Lower leg skin (tissue), 4 donors: Measurements from ENCODE around the gene KREMEN1. TPM values are rescaled to one million over a fixed set of nuclear protein-coding genes. Genes with fewer than 3 reads are reported as not detected.

Experiments
- DNase-seq, 2 donors: peaks; one replicate each; pipeline ENCODE4 v3.0.0-alpha.2; 2019; ENCODE audit warnings: low spot score in 2 of 2
- H3K4me3 ChIP-seq: fragments of 200-600 bp; sonication (generic); 2 replicates; pipeline ENCODE4 v1.5.1; 2017; ENCODE audit warnings: mild to moderate bottlenecking, low read depth; ENCODE audit not compliant: poor library complexity, severe bottlenecking
- POLR2A ChIP-seq, 2 donors: fragments of 450-650 bp; IDR thresholded peaks; one replicate each; pipeline ENCODE4 v1.6.1; 2016 to 2017; ENCODE audit warnings: antibody characterized with exemption in 2 of 2, mild to moderate bottlenecking in 1 of 2, moderate library complexity in 1 of 2
- WGBS, 2 donors: methylation state at CpG; one replicate each; pipeline ENCODE4 v1.1.5; 2018; 5-methylcytosine and 5-hydroxymethylcytosine counted together
- intact Hi-C: fragments of 100-400 bp; cut with DNase I; formaldehyde crosslinking; loops from one replicate; pipeline ENCODE4 v1.15.0; 2023; ENCODE audit warnings: low total_unique reads
- total RNA-seq, 4 donors: library from RNA; depleted of rRNA; stranded (reverse); fragments of >200 nt; gene quantifications; one replicate each; pipeline ENCODE4 v1.1.0, GENCODE V29; 2016
- TF ChIP-seq, protein P1 (sequence below), 3 donors: fragments of 450-650 bp; IDR thresholded peaks; one replicate each; pipeline ENCODE4 v1.5.1; 2016; ENCODE audit warnings: antibody characterized with exemption in 3 of 3, mild to moderate bottlenecking in 3 of 3, moderate library complexity in 2 of 3

The KREMEN1 gene
- total RNA-seq, 4 donors from 2014 or later, result 28.8 to 52.0 (median 48.0) TPM

DNA sequence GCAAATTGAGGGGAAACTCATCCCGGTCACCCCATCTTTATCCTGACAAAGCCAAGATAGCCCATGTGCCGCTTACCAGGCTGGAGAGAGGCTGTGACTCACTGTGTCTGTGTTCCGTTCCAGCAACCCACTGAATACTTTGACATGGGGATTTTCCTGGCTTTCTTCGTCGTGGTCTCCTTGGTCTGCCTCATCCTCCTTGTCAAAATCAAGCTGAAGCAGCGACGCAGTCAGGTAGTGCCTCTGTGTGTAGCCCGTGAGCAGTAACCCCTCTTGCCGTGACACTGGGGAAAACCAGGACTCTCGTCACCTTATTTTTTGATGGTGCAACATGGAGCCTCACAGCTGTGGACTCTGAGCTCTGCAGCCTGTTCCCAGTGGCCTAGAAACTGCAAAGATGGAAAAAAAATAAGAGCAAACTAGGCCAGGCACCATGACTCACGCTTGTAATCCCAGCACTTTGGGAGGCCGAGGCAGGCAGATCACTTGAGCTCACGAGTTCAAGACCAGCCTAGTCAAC is 28.1 kb upstream of the KREMEN1 start:
- 69 to 76% methylated on average over 13 of the region's 13 CpGs for WGBS, 2 donors

GRCh38 chr22:29048822-29049654 is 23.8 kb upstream of the KREMEN1 start:
- TF ChIP-seq POLR2A (IDR thresholded peaks at IDR 0.05), result no peak
- TF ChIP-seq, protein P1, sequence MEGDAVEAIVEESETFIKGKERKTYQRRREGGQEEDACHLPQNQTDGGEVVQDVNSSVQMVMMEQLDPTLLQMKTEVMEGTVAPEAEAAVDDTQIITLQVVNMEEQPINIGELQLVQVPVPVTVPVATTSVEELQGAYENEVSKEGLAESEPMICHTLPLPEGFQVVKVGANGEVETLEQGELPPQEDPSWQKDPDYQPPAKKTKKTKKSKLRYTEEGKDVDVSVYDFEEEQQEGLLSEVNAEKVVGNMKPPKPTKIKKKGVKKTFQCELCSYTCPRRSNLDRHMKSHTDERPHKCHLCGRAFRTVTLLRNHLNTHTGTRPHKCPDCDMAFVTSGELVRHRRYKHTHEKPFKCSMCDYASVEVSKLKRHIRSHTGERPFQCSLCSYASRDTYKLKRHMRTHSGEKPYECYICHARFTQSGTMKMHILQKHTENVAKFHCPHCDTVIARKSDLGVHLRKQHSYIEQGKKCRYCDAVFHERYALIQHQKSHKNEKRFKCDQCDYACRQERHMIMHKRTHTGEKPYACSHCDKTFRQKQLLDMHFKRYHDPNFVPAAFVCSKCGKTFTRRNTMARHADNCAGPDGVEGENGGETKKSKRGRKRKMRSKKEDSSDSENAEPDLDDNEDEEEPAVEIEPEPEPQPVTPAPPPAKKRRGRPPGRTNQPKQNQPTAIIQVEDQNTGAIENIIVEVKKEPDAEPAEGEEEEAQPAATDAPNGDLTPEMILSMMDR (IDR thresholded peaks at IDR 0.05), result no peak
- 94 to 95% methylated on average over 30 of the region's 31 CpGs for WGBS, 2 donors
- H3K4me3 ChIP-seq, result no peak overlapping the region
- DNase-seq, result no peak
- intact Hi-C loops, result no loop called here

More for the DNA sequence above, 28.1 kb upstream of the KREMEN1 start:
- intact Hi-C loops, result no loop called here
- H3K4me3 ChIP-seq, result no peak overlapping the region
- no peak for TF ChIP-seq POLR2A (IDR thresholded peaks at IDR 0.05)
- TF ChIP-seq, protein P1 (IDR thresholded peaks at IDR 0.05), result no peak
- DNase-seq, result no peak

GRCh38 chr22:29049655-29050263 is 23.1 kb upstream of the KREMEN1 start:
- TF ChIP-seq, protein P1 (IDR thresholded peaks at IDR 0.05), result no peak
- TF ChIP-seq POLR2A (IDR thresholded peaks at IDR 0.05), result no peak
- WGBS, 2 donors, result 67 to 78% methylated on average over 11 to 31 of the region's 38 CpGs
- no peak for DNase-seq
- no peak overlapping the region for H3K4me3 ChIP-seq
- intact Hi-C loops, result no loop called here

GRCh38 chr22:29050457-29050856 is 22.4 kb upstream of the KREMEN1 start:
- no peak for DNase-seq
- intact Hi-C loops, result no loop called here
- TF ChIP-seq, protein P1 (IDR thresholded peaks at IDR 0.05), result no peak
- TF ChIP-seq POLR2A (IDR thresholded peaks at IDR 0.05), result no peak
- 86 to 89% methylated on average over 20 to 22 of the region's 24 CpGs for WGBS, 2 donors
- H3K4me3 ChIP-seq, result no peak overlapping the region

DNA sequence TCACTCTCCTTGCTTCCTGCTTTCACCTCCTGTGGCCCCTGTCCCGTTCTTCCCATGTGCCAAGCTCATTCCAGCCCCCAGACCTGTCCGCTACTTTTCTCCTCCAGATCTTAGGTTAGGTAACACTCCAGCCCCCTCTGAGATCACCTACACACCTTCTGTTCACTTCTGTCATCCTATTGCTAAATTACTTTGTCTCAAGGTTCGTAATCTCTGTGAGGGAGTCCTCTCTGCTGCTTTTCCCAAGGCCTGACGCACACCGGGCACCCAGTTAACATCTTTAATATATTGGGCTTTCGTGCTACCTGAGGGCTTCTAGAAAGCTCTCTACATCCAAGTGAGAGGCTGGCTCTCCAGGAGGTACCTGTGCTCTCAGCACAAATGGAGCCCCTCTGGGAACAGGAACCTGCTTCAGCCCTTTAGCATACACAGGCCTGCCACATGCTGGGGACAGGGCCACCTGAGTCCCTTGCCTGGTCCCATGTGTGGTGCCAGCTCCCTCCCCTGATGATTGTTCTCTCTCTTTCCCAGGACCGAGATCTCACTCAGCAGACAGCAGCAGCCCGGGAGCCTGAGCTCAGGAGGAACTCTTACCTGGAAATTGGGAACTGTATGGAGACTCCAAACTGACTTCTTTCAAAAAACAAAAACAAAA is 19.7 kb upstream of the KREMEN1 start:
- WGBS, 2 donors, result 96 to 97% methylated on average over 8 of the region's 8 CpGs
- TF ChIP-seq POLR2A (IDR thresholded peaks at IDR 0.05), result no peak
- TF ChIP-seq, protein P1 (IDR thresholded peaks at IDR 0.05), result no peak
- H3K4me3 ChIP-seq, result no peak overlapping the region
- intact Hi-C loops, result no loop called here
- no peak for DNase-seq
